Stomach (tissue), 4 donors: ENCODE data around the gene KCNQ4.

Source experiments
- EP300 ChIP-seq: sonication (generic); formaldehyde crosslinking; IDR thresholded peaks from one replicate; pipeline ENCODE4 v1.6.1; 2017; ENCODE audit warnings: antibody characterized with exemption
- POLR2A ChIP-seq, 4 donors: fragments of 450-650 bp; IDR thresholded peaks; one replicate each; pipeline ENCODE4 v1.6.1; 2016; ENCODE audit warnings: antibody characterized with exemption in 4 of 4, control low read depth in 2 of 4, mild to moderate bottlenecking in 1 of 4, moderate library complexity in 1 of 4
- POLR2AphosphoS5 ChIP-seq, 3 donors: sonication (generic); formaldehyde crosslinking; IDR thresholded peaks; one replicate each; pipeline ENCODE4 v1.6.1; 2016; ENCODE audit warnings: antibody characterized with exemption in 3 of 3
- TF ChIP-seq, protein P1 (sequence below), 7 experiments: fragments of 450-650 bp in 4 of 7; fragments of 200-600 bp in 3 of 7; sonication (generic) in 3 of 7; IDR thresholded peaks; one replicate each; pipeline ENCODE4 v1.5.1; 2016 to 2019; ENCODE audit warnings: antibody characterized with exemption in 7 of 7, control low read depth in 2 of 7, mild to moderate bottlenecking in 1 of 7

DNA sequence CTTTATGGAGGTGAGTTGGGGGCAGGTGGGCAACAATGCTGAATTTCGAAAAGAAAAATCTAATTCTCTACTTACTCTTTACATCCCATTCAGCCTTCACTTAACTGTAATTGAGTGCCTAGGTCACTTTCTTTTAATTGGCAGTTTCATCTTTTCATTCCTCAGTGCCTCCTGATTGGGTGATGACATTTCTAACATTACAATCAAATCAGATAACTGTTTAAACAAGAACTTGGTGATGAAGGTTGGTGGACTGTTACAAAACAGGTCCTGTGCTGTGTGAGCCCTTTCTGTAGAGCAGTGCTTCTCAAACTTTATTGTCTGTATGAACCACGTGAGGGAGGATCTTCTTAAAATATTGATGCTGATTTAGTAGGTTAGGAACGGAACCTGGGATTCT lies 40.1 kb upstream of the KCNQ4 start:
- TF ChIP-seq, protein P1, sequence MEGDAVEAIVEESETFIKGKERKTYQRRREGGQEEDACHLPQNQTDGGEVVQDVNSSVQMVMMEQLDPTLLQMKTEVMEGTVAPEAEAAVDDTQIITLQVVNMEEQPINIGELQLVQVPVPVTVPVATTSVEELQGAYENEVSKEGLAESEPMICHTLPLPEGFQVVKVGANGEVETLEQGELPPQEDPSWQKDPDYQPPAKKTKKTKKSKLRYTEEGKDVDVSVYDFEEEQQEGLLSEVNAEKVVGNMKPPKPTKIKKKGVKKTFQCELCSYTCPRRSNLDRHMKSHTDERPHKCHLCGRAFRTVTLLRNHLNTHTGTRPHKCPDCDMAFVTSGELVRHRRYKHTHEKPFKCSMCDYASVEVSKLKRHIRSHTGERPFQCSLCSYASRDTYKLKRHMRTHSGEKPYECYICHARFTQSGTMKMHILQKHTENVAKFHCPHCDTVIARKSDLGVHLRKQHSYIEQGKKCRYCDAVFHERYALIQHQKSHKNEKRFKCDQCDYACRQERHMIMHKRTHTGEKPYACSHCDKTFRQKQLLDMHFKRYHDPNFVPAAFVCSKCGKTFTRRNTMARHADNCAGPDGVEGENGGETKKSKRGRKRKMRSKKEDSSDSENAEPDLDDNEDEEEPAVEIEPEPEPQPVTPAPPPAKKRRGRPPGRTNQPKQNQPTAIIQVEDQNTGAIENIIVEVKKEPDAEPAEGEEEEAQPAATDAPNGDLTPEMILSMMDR (IDR thresholded peaks at IDR 0.05): no peak
- no peak for TF ChIP-seq POLR2A (IDR thresholded peaks at IDR 0.05)
- TF ChIP-seq POLR2AphosphoS5 (IDR thresholded peaks at IDR 0.05): no peak
- TF ChIP-seq EP300: no peak
